B cell (primary cell): Measurements from ENCODE around the gene PXMP2.

Source experiments
- CTCF ChIP-seq: fragments of 200-600 bp; IDR thresholded peaks from one replicate; pipeline ENCODE4 v1.8.0; 2022; ENCODE audit warnings: antibody characterized with exemption, mild to moderate bottlenecking
- EZH2 ChIP-seq: IDR thresholded peaks from 2 replicates; pipeline ENCODE4 v1.6.1; 2012; ENCODE audit warnings: borderline replicate concordance, low read depth, mild to moderate bottlenecking, moderate library complexity, low read length; ENCODE audit not compliant: insufficient read depth, poor library complexity, severe bottlenecking

- no peak for TF ChIP-seq EZH2
- no peak for TF ChIP-seq CTCF
Measured at GRCh38 chr12:132717531-132718387, 30.4 kb downstream of the PXMP2 start.
